AG09319 (cell line): ENCODE measurements around the gene TOLLIP.
A peak's percentile ranks its signal among the peaks of the same experiment; 100 is the strongest.

Experiments
- DNase-seq: peaks from one replicate; pipeline ENCODE4 v3.0.0-alpha.2; 2010; ENCODE audit warnings: low read depth; ENCODE audit errors: extremely low read depth
- CTCF ChIP-seq: IDR thresholded peaks from 2 replicates; pipeline ENCODE4 v1.5.1; 2011; ENCODE audit warnings: low read depth, mild to moderate bottlenecking, inconsistent platforms, low read length, moderate library complexity

The TOLLIP gene

GRCh38 chr11:1299621-1300020, 9.8 kb downstream of the TOLLIP start:
- TF ChIP-seq CTCF = no peak
- no peak for DNase-seq

DNA sequence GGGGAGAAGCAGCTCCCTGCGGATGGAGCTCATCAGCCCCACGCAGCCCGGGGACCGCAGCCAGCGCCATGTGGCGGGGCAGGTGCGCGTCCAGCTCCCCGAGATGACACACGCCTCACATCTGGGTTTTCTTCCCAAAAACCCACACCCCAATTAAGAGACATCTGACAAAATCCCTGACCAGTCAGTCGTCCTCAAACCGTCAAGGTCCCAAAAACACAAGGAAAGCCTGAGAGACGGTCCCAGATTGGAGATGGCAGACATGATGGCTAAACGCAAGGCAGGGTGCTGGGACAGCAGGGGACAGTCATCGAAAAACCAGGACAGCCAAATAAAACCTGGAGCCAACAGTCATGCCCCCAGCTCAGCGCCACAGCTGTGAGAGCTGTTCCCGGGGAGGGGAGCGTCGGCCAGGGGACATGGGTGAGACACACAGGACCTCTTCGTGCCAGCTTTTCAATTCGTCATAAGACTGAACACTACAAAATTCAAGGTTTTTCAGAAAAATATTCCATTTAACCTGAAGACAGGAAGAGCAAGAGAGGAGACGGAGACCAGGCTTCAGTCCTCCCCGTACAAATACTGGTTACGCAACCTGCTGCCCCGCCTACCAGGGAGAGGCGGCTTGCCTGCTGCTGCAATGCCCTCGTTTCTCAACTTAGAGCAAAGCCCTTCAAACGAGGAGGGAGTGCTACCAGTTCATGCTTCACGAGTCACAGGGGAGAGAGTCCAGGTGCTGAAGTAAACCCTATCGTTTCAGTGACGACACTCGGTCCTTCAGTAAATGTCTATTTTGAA, 10.5 kb downstream of the TOLLIP start:
- TF ChIP-seq CTCF = no peak
- DNase-seq = peak; percentile 52

DNA sequence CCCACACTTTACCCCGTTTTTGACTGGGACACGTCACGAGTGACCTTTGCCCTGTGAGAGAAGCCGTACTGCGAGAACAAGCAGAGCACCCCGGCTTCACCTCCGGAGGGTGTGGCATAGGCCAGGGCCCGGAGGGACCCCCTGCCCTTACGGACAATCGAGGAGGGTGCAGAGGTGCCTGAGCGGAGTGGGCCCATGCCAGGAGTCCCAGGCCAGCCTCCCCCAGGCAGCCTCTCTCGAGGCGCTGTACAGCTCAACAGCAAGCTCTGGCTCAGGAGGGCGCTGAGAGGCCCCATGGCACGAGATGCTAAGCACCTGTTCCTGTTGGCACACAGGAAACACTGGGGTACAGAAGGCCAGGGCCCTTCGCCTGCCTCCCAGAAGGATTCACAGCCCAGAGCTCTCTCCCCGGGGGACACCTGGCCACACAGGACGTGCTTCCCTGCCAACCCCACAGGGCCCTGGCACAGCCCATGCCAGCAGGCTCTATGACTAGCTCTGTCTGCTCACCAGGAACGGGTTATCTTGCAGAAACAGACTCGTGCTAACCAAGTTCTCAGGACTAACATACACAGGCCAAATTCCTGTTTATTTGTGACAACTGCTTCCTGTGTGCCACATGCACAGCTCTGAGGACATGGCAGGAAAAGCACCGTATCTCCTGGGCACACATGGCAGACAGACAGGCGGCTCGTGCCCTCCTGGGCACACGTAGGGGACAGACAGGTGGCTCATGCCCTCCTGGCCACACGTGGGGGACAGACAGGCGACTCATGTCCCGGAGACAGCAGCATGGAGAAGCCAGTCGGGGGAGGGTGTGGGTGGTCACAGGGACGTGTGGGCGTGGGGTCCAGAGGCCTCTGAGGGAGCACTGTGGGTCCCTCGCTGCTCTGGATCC, 11.6 kb downstream of the TOLLIP start:
- no peak for TF ChIP-seq CTCF
- DNase-seq = no peak

DNA sequence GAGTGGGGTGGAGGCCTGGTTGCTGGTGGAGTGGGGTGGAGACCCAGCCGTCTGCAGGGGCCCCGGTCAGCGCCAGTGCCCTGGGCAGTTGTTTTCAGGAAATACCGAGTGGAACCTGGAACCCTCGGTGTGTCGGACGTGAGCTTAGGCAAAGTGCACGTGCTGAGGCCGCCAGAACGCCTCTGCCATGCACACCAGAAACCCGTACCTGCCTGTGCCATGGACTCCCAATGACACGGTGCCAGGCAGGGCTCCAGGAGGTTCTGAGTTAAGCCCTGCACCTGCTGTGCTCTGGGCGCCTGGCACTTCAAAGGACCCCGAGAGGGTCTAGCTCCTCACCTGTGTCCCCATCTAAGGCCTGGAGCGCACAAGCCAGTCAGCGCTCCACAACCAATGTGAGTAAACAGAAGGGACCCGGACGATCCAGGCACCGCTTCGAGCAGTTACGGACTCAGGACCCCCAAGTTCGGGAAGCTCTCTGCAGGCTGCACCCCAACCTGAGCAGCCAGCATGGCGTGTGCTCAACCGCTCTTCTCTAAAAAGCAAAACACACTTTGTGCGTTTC, 12.3 kb downstream of the TOLLIP start:
- no peak for TF ChIP-seq CTCF
- DNase-seq = no peak

GRCh38 chr11:1296287-1296686, 13.1 kb downstream of the TOLLIP start:
- TF ChIP-seq CTCF = no peak
- DNase-seq = no peak

DNA sequence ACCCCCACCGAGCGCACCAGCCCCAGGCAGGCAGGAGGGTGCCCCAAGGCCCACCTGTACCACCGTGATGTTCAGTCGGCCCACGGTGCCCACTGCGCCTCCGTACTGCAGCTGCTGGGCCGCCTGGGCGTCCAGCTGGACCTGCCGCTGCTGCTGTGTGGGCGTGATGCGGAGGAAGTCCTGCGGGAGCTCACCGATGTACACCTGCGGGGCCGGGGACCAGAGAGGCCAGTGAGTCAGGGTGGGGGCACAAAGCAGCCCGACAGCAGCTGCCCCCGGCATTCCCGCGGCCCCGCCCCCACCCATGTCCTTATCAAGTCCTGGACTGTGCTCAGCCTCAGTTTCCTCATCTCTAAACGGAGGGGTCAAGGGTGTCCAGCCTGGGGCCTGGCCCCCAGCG, 13.8 kb downstream of the TOLLIP start:
- TF ChIP-seq CTCF = no peak
- no peak for DNase-seq

GRCh38 chr11:1295086-1295485, 14.3 kb downstream of the TOLLIP start:
- no peak for TF ChIP-seq CTCF
- DNase-seq = no peak
